OCI-LY1 (cell line): ENCODE measurements around the gene ZFP64.

ENCODE experiments used
- H2AFZ ChIP-seq: fragments of 200-600 bp; sonication (generic), shearing (Covaris generic); 2 replicates; pipeline ENCODE4 v1.6.0; 2014; ENCODE audit warnings: antibody characterized with exemption, mild to moderate bottlenecking, low read length
- H3F3A ChIP-seq: fragments of 200-600 bp; sonication (generic), shearing (Covaris generic); 2 replicates; pipeline ENCODE4 v1.6.0; 2014; ENCODE audit warnings: mild to moderate bottlenecking, antibody characterized with exemption, low read length, moderate library complexity; ENCODE audit not compliant: insufficient read depth
- H3K27ac ChIP-seq: fragments of 200-600 bp; sonication (generic); 2 replicates; pipeline ENCODE4 v1.5.1; 2014; ENCODE audit warnings: low read length, mixed run types, mild to moderate bottlenecking, low read depth; ENCODE audit not compliant: poor library complexity, severe bottlenecking
- H3K27me3 ChIP-seq: fragments of 200-600 bp; sonication (generic); 2 replicates; pipeline ENCODE4 v1.6.0; 2014; ENCODE audit warnings: antibody characterized with exemption, mild to moderate bottlenecking, low read length, moderate library complexity; ENCODE audit not compliant: insufficient read depth
- H3K36me3 ChIP-seq: fragments of 200-600 bp; sonication (generic); 2 replicates; pipeline ENCODE4 v1.6.1; 2014; ENCODE audit warnings: mild to moderate bottlenecking, antibody characterized with exemption, low read length, moderate library complexity, mixed read lengths; ENCODE audit not compliant: insufficient read depth
- H3K4me1 ChIP-seq: fragments of 200-600 bp; sonication (generic); 2 replicates; pipeline ENCODE4 v1.5.1; 2014; ENCODE audit warnings: mild to moderate bottlenecking, low read length, moderate library complexity; ENCODE audit not compliant: insufficient read depth, severe bottlenecking
- H3K4me2 ChIP-seq: fragments of 200-600 bp; sonication (generic), shearing (Covaris generic); 2 replicates; pipeline ENCODE4 v1.6.1; 2014; ENCODE audit warnings: low read length
- H3K4me3 ChIP-seq: fragments of 200-600 bp; sonication (generic); 2 replicates; pipeline ENCODE4 v1.5.1; 2014; ENCODE audit warnings: low read length, low read depth, mild to moderate bottlenecking, mixed read lengths; ENCODE audit not compliant: poor library complexity, severe bottlenecking
- H3K79me2 ChIP-seq: fragments of 200-600 bp; shearing (Covaris generic); 2 replicates; pipeline ENCODE4 v1.6.1; 2016; ENCODE audit warnings: mixed run types, low read length, mixed read lengths; ENCODE audit not compliant: insufficient read depth
- H3K9ac ChIP-seq: fragments of 200-600 bp; sonication (generic), shearing (Covaris generic); 2 replicates; pipeline ENCODE4 v1.6.1; 2014; ENCODE audit warnings: mild to moderate bottlenecking, low read length, mixed read lengths
- H3K9me2 ChIP-seq: fragments of 200-600 bp; sonication (generic), shearing (Covaris generic); 2 replicates; pipeline ENCODE4 v1.6.1; 2014; ENCODE audit warnings: low read depth, mild to moderate bottlenecking, low read length, mixed read lengths
- H3K9me3 ChIP-seq: fragments of 200-600 bp; shearing (Covaris generic); 2 replicates; pipeline ENCODE4 v1.6.1; 2014; ENCODE audit warnings: low read length, mixed read lengths
- H4K20me1 ChIP-seq: fragments of 200-600 bp; sonication (generic), shearing (Covaris generic); 2 replicates; pipeline ENCODE4 v1.6.0; 2016; ENCODE audit warnings: mild to moderate bottlenecking, low read length; ENCODE audit not compliant: insufficient read depth
- EZH2 ChIP-seq: fragments of 200-600 bp; sonication (generic), shearing (Covaris generic); IDR thresholded peaks from 2 replicates; pipeline ENCODE4 v1.8.0; 2017; ENCODE audit warnings: borderline replicate concordance, mixed run types, mild to moderate bottlenecking, antibody characterized with exemption, low read length, moderate library complexity, mixed read lengths
- TF ChIP-seq, protein P1 (sequence below): fragments of 200-600 bp; sonication (generic), shearing (Covaris generic); IDR thresholded peaks from 2 replicates; pipeline ENCODE4 v1.5.1; 2017; ENCODE audit warnings: mild to moderate bottlenecking, antibody characterized with exemption, low read length, moderate library complexity, mixed read lengths

The ZFP64 gene

DNA sequence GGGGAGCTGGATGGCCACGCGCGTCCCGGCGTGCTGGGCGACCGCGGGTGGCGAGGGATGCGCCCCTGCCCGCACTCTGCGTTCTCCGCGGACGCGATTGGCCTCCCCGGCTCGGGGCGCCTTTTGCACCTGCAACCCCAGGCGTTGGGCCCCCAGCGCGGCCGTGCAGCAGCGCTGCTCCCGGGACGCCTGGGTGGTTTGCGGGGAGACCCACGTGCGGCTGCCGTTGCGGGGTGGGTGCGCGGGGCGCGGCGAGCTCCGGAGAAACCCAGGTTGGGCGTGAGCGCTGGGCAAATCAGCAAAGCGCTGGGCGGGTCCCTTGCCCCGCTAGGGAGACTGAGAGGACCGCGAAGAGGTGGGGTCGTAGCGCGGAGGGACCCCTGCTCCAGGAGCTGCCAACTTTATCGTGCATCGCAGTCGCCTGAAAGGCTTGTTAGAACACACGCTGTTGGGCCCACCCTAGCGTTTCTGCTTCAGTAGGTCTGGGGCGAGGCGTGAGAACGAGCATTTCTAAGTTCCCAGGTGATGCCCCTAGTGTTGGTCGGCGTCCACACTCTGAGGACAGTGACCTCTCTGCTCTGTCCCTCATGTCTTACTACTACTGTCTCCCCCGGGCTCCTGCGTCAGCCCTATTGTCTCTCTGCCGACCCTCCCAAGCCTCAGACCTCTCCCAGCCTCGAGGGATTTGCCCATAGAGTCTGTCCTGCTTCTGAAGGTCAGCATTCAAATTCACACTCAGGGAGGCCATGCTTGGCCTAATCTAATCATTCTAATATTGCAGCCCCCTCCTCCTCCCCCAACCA, 538 bp upstream of the ZFP64 start:
- TF ChIP-seq, protein P1, sequence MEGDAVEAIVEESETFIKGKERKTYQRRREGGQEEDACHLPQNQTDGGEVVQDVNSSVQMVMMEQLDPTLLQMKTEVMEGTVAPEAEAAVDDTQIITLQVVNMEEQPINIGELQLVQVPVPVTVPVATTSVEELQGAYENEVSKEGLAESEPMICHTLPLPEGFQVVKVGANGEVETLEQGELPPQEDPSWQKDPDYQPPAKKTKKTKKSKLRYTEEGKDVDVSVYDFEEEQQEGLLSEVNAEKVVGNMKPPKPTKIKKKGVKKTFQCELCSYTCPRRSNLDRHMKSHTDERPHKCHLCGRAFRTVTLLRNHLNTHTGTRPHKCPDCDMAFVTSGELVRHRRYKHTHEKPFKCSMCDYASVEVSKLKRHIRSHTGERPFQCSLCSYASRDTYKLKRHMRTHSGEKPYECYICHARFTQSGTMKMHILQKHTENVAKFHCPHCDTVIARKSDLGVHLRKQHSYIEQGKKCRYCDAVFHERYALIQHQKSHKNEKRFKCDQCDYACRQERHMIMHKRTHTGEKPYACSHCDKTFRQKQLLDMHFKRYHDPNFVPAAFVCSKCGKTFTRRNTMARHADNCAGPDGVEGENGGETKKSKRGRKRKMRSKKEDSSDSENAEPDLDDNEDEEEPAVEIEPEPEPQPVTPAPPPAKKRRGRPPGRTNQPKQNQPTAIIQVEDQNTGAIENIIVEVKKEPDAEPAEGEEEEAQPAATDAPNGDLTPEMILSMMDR, result peak; percentile 19; the same call in 1 of the 2 replicates
- TF ChIP-seq EZH2, result no peak

DNA sequence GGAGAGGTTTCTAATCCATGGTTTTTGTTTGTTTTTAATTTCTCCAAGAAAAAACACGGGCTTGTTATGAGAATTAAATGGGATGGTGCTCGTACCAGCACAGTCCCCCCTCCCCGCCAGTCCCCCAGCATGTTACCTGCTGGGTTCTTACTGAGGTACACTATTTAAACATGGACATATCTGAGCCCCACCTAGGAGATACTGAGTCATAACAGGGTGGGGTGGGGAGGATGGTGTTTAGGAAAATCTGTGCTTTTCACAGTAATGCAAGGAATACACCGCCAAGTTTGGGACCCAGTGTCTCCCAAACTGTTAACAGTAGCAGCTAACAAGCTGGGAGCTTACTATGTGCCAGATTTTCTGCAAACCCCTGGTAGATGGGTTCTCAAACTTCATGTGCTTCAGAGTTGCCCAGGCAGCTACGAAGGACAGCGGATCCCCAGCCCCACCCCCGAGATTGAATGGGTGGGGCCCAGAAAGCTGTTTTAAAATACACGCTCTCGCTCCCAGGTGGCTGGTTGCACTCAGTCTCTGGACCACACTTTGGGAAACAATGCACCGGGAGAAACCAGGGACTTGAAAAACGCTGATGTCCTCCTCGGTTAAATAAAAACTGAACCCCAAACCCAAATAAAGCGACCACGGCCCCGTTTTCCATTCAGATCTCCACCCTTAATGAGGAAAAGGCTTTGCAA, 995 bp downstream of the ZFP64 start:
- peak overlapping the region; percentile 98 for H3K4me2 ChIP-seq
- H3K9me3 ChIP-seq, result no peaks in the 10 kb centered on the region
- H3K36me3 ChIP-seq, result peaks cover 11% of the 10 kb centered on the region; the same call in 1 of the 2 replicates
- H3K4me3 ChIP-seq, result peak overlapping the region; percentile 91
- peak overlapping the region; percentile 99 for H2AFZ ChIP-seq
- no peaks in the 10 kb centered on the region for H3K27me3 ChIP-seq
- H3K4me1 ChIP-seq, result peaks cover 18% of the 10 kb centered on the region
- peak overlapping the region; percentile 47 for H3K27ac ChIP-seq
- H4K20me1 ChIP-seq, result no peaks in the 10 kb centered on the region
- H3K9ac ChIP-seq, result peak overlapping the region; percentile 90
- no peaks in the 10 kb centered on the region for H3K9me2 ChIP-seq
- H3F3A ChIP-seq, result no peaks in the 10 kb centered on the region
- no peak for TF ChIP-seq EZH2
- TF ChIP-seq, protein P1, result no peak
- 0 out of 2 replicates have a peak, but pooled peaks cover 4% of the 10 kb centered on the region for H3K79me2 ChIP-seq

More for the DNA sequence above, 538 bp upstream of the ZFP64 start:
- no peaks in the 10 kb centered on the region for H3K9me2 ChIP-seq
- H3K9ac ChIP-seq, result peak overlapping the region; percentile 90
- no peaks in the 10 kb centered on the region for H3K36me3 ChIP-seq
- H3K27ac ChIP-seq, result no peak overlapping the region
- H3K4me3 ChIP-seq, result peak overlapping the region; percentile 91
- no peaks in the 10 kb centered on the region for H3F3A ChIP-seq
- H3K9me3 ChIP-seq, result no peaks in the 10 kb centered on the region
- H3K79me2 ChIP-seq, result 0 out of 2 replicates have a peak, but pooled peaks cover 4% of the 10 kb centered on the region
- no peaks in the 10 kb centered on the region for H4K20me1 ChIP-seq
- H3K27me3 ChIP-seq, result no peaks in the 10 kb centered on the region
- peaks cover 18% of the 10 kb centered on the region for H3K4me1 ChIP-seq
- H2AFZ ChIP-seq, result peak overlapping the region; percentile 78
- peak overlapping the region; percentile 98 for H3K4me2 ChIP-seq

DNA sequence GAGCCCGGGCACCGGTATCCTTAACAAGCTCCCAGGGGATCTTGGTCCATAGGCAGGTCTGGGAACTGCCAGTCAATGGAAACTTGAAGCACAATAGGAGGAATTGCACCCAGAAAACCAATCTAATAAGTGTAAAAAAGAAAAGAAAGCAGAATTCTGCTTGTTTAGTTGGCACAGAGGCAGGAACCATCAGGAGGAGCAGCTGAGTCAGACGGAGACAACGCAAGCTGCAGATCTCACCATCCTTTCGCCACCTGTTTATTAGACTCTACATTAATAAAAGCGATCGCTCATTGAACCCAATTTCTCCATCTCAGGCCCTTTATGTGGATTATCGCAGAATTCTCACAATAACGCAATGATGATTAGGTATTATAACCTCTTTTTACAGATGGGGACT, 9.8 kb downstream of the ZFP64 start:
- H3K9ac ChIP-seq, result no peak overlapping the region
- peaks cover 29% of the 10 kb centered on the region for H3K36me3 ChIP-seq
- H3K9me3 ChIP-seq, result no peaks in the 10 kb centered on the region
- TF ChIP-seq, protein P1, result no peak
- no peak for TF ChIP-seq EZH2
- H3K27me3 ChIP-seq, result no peaks in the 10 kb centered on the region
- no peak overlapping the region for H3K27ac ChIP-seq
- H3K79me2 ChIP-seq, result no peaks in the 10 kb centered on the region
- no peak overlapping the region for H3K4me3 ChIP-seq
- no peaks in the 10 kb centered on the region for H4K20me1 ChIP-seq
- no peak overlapping the region for H3K4me2 ChIP-seq
- no peak overlapping the region for H2AFZ ChIP-seq
- no peaks in the 10 kb centered on the region for H3K4me1 ChIP-seq
- no peaks in the 10 kb centered on the region for H3K9me2 ChIP-seq
- no peaks in the 10 kb centered on the region for H3F3A ChIP-seq
